ENCODE data around the gene XPO6. TPM values are rescaled to one million over a fixed set of nuclear protein-coding genes. Genes with fewer than 3 reads are reported as not detected.

XPO6 gene
- total RNA-seq, 1 experiment from 2014 or later = 124 TPM

DNA sequence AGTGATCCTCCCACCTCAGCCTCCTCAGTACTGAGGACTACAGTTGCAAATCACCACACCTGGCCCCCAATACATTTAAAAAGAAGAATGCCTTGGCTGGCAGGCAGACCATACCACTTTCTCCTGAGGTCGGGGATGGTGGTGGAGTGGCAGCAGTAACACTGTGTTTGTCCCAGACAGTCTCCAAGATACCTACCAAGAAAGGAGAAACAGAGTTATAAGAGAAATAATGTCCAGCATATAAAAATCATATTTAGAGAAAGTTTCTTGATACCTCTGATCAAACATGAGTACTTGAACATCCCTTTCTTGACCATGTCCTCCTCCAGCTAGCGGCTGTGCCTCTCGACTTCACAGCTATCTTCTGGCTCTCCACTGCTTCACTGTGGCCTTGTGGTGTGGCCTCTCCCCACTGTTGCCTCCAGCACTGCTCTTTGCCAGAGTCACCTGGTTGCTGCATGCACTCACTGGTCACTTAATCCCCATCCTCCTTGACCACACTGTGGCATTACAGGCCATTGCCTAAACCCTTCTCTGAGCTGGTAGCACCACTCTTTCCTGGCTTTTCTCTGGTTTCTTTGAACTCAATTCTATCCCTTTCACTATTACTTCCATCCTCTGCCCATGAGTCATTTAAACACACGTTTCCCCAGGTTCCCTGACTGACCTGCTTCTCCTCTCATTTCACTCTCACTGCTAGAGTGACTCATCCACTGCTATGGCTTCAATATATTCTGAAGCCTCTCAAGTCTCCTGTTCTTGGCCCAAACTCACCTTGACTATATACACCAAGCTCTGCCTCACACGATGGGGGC lies 45.2 kb downstream of the XPO6 start:
- Mint-ChIP-seq H3K36me3 (ENCODE audit: insufficient read depth in 1 of 3, low read depth in 3 of 3) (peaks cover 25 to 70% (median 41%) of the 10 kb centered on the region in 3 experiments; a peak in 6 of 7 replicates), H3K4me3 (no peak overlapping the region), H3K27ac (peak overlapping the region in 2 of 3 experiments; percentile 17 to 69; a peak in 3 of 7 replicates), H3K27me3 (ENCODE audit: low read depth) (no peaks in the 10 kb centered on the region), H3K9me3 (no peaks in the 10 kb centered on the region), H3K4me1 (peaks cover 0 to 8% of the 10 kb centered on the region in 2 experiments; a peak in 2 of 4 replicates)
- Histone ChIP-seq H3K4me1 (ENCODE audit: insufficient read depth, low read length) (no peaks in the 10 kb centered on the region), H3K56ac (ENCODE audit: insufficient read length, low read depth, low read length) (no peak overlapping the region), H3K79me2 (ENCODE audit: insufficient read depth, low read length) (no peaks in the 10 kb centered on the region), H3K27ac (ENCODE audit: insufficient read length, low read depth, low read length) (no peak overlapping the region), H3K9ac (ENCODE audit: extremely low read depth, insufficient read length, low read length) (no peak overlapping the region), H3K9me3 (ENCODE audit: control insufficient read depth, low read depth, low read length) (no peaks in the 10 kb centered on the region), H3K23ac (ENCODE audit: insufficient read length, low read depth, low read length) (no peak overlapping the region), H4K20me1 (ENCODE audit: control insufficient read depth, insufficient read depth, insufficient read length) (no peaks in the 10 kb centered on the region), H2BK15ac (ENCODE audit: low read depth, low read length) (no peak overlapping the region), H3K79me1 (ENCODE audit: insufficient read depth, low read depth, low read length, poor library complexity, severe bottlenecking) (peaks cover 2% of the 10 kb centered on the region), H2BK120ac (ENCODE audit: low read depth, low read length, poor library complexity, severe bottlenecking) (no peak overlapping the region), H4K8ac (replicated peaks; ENCODE audit: insufficient read length, low read depth, low read length) (no peak overlapping the region), H2AK5ac (ENCODE audit: insufficient read length, low read length) (no peak overlapping the region), H3K18ac (ENCODE audit: insufficient read length, low read depth, low read length) (no peak overlapping the region), H4K5ac (ENCODE audit: insufficient read length, low read depth, low read length) (no peak overlapping the region), H3K27me3 (ENCODE audit: insufficient read depth, low read length) (no peaks in the 10 kb centered on the region), H2BK5ac (ENCODE audit: insufficient read length, low read length) (no peak overlapping the region), H2AFZ (ENCODE audit: low read length) (no peak overlapping the region), H3K4ac (ENCODE audit: low read depth, low read length) (no peak overlapping the region), H2BK12ac (ENCODE audit: insufficient read length, low read depth, low read length) (no peak overlapping the region), H3T11ph (ENCODE audit: low read length) (no peak overlapping the region), H3K4me2 (ENCODE audit: insufficient read depth, insufficient read length, low read length) (no peak overlapping the region), H3K23me2 (ENCODE audit: insufficient read length, low read depth, low read length, poor library complexity, severe bottlenecking) (no peaks in the 10 kb centered on the region), H3K14ac (ENCODE audit: insufficient read depth, low read length) (no peak overlapping the region), H4K91ac (ENCODE audit: insufficient read length, low read depth, low read length) (no peak overlapping the region), H2BK20ac (ENCODE audit: low read depth, low read length, poor library complexity, severe bottlenecking) (no peak overlapping the region)
- DNase-seq = no peak
- TF ChIP-seq CTCF (conservative IDR thresholded peaks at IDR 0.05) = no peak
- WGBS (ENCODE audit: extremely low coverage, insufficient read length, low lambda C conversion rate) = no CpG with 5 or more reads among the region's 5 CpGs

All from H9 (cell line).